CD4-positive, alpha-beta T cell treated with Interleukin-6 at 100 ng/mL for 8 hours (primary cell): ENCODE results near the gene TAC3.
A peak's percentile ranks its signal among the peaks of the same experiment; 100 is the strongest.
"Not testable (repeated sequence)": the region's sequence is repeated elsewhere in the genome, so short reads cannot be mapped to it uniquely, and the experiment has no call there.

Experiments used
- DNase-seq: peaks from one replicate; pipeline ENCODE4 v3.0.0-alpha.2; 2020; ENCODE audit warnings: mixed read lengths, low spot score

The TAC3 gene

GRCh38 chr12:57037264-57037663 is 20.9 kb upstream of the TAC3 start:
- DNase-seq = no peak

- no peak for DNase-seq
Measured at GRCh38 chr12:57033431-57033830, 17.1 kb upstream of the TAC3 start.

GRCh38 chr12:57031789-57032188 is 15.5 kb upstream of the TAC3 start:
- no peak for DNase-seq

- peak; percentile 30 for DNase-seq
Measured at GRCh38 chr12:57031138-57031725, 14.9 kb upstream of the TAC3 start.

- no peak for DNase-seq
Measured at GRCh38 chr12:57029457-57029856, 13.1 kb upstream of the TAC3 start.

GRCh38 chr12:57027805-57028153 is 11.4 kb upstream of the TAC3 start:
- DNase-seq = no peak

- DNase-seq = no peak
Measured at GRCh38 chr12:57027011-57027804, 10.9 kb upstream of the TAC3 start.

- DNase-seq = no peak
Measured at GRCh38 chr12:57025196-57025595, 8.9 kb upstream of the TAC3 start.

GRCh38 chr12:57022324-57022723 is 6.0 kb upstream of the TAC3 start:
- not testable (repeated sequence) for DNase-seq

GRCh38 chr12:57019983-57020719 is 3.8 kb upstream of the TAC3 start:
- DNase-seq = no peak

- no peak for DNase-seq
Measured at GRCh38 chr12:57018906-57019305, 2.6 kb upstream of the TAC3 start.

GRCh38 chr12:57018353-57018752 is 2.0 kb upstream of the TAC3 start:
- not testable (repeated sequence) for DNase-seq

GRCh38 chr12:57012600-57013465 is 3.5 kb downstream of the TAC3 start:
- no peak for DNase-seq

- DNase-seq = peak; percentile 29
Measured at GRCh38 chr12:57011438-57012424, 4.6 kb downstream of the TAC3 start.

- no peak for DNase-seq
Measured at GRCh38 chr12:57010627-57011247, 5.6 kb downstream of the TAC3 start.

GRCh38 chr12:57009949-57010626 is 6.2 kb downstream of the TAC3 start:
- no peak for DNase-seq

- DNase-seq = peak; percentile 66
Measured at GRCh38 chr12:57008178-57008577, 8.2 kb downstream of the TAC3 start.

- peak; percentile 18 for DNase-seq
Measured at GRCh38 chr12:57006809-57007475, 9.4 kb downstream of the TAC3 start.
